NT2/D1 (cell line): Measurements from ENCODE around the gene GAL3ST1.

Source experiments
- SUZ12 ChIP-seq: IDR thresholded peaks from 2 replicates; pipeline ENCODE4 v1.6.1; 2011; ENCODE audit not compliant: insufficient read length, insufficient read depth; ENCODE audit errors: extremely low read depth
- YY1 ChIP-seq: IDR thresholded peaks from 2 replicates; pipeline ENCODE4 v1.6.1; 2011; ENCODE audit not compliant: insufficient read length, insufficient read depth

DNA sequence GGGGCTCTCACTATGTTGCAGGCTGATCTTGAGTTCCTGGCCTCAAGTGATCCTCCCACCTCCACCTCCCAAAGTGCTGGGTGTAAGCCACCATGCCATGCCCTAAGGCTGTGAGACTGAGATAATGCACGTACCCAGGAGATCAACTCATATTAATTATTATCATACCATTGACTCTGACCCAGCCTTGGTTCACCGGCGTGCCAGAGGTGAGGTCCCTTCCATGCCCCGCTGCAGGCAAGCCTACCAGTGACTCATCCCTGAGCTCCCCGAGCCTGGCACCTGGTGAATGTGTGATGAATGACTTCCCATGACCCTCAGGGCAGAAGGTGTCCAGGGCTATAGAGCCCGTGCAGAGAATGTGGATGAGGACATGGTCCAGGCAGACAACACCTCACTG, 12.1 kb downstream of the GAL3ST1 start:
- TF ChIP-seq YY1 (no peak), SUZ12 (no peak)
